Measurements from ENCODE around the gene ZNF664.
"Not testable (repeated sequence)": the region's sequence is repeated elsewhere in the genome, so short reads cannot be mapped to it uniquely, and the experiment has no call there.

Gene ZNF664

DNA sequence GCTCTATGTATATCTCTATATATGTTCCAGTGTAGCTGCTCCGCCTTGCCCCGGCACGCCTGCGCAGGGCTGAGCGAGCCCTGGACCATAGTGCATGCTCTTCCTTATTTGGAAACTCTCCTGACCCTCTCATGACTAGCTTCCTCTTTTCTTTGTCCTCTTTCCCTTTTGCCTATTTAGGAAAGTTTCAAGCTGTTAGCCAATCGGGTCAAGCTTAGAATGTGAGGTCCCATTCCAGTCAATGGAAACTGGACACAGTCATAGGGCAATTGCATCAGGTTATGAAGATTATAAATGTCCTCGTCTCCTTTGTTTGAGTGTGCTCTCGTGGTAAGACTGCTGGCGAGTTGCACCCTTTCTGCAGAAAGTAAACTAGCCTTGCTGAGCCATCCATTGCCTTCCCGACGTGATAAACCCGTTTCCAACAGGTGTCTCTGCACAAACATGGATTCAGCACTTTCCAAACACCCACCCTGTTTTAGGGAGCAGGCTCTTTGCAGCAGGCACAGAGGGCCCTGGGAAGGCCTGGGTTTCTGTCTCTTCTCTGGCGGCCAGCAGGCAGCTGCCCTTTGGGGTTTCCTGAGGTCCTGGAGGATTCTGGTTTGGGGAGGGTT is 31.3 kb upstream of the ZNF664 start:
- no peak for DNase-seq (ENCODE audit: low read depth in 2 of 2)

DNA sequence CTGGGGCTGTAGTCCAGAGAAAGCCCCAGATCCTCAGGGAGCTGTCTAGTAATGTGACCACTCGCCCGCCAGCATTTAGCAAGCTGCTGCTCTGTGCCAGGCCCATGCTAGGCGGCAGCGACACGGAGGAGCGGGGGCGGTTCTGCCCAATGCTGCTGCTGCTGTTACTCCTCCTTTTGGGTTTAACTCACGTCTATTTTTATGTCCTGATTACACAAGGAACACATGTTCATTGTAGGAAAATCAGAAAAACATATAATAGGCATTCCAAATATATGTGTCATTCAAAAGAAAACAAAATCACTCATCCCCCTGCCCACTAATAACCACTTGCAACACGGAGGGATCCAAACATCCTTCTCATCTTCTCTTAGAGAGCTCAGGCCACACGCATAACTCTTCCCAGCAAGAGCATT is 30.8 kb upstream of the ZNF664 start:
- no peak for DNase-seq (ENCODE audit: low read depth in 2 of 2)

DNA sequence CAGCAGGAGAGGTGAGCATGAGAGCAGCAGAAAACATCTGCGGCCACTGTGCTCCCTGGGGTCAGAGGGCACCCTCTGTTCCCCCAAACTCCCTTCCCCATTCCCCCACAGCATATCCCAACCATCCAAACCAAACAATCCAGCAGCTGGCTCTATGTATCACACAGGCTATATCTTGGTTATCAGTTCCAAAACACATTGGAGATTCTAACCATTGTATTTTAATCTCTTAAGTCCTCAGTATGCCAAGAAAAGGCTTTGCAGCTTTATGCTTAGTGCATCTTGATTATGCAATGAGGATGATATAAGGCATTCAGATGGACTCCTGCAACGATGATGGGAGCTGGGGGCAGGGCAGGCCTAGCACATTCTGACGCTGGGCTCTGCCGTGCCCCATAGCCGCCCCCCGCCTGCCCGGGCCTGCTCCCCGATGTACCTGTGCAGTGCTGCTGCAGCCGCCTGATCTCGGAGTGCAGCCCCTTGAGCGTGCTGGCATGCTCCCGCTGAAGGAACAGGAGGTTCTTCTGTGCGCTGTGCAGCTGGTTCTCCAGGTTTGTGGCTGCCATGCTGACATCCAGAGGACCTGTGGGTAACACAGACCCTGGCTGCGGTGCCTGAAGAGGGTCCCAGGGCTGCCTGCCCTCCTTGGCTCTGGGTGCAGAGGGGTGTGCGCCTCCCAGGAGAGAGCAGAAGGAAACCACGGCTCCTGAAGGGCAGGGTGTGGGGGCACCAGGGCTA is 29.9 kb upstream of the ZNF664 start:
- no peak for DNase-seq (ENCODE audit: low read depth in 2 of 2)

DNA sequence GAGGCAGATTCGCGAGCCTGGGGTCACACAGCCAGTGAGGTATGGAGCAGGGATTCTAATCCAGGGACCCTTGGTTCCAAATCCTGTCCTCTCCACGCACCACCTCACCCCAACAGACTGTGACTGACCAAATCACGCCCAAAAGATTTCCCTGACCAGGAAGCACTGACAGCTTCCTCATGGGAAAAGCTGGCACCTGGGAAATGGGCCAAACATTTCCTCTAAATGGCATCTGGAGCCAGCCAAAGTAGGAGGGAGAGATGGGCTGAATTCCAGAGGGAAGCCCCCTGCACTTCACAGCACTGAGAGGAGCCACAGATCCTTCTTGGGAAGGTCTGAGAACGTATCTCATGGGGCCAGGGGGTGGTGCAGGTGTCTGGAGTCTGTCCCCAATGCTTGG is 29.2 kb upstream of the ZNF664 start:
- DNase-seq (ENCODE audit: low read depth in 2 of 2) = no peak

DNA sequence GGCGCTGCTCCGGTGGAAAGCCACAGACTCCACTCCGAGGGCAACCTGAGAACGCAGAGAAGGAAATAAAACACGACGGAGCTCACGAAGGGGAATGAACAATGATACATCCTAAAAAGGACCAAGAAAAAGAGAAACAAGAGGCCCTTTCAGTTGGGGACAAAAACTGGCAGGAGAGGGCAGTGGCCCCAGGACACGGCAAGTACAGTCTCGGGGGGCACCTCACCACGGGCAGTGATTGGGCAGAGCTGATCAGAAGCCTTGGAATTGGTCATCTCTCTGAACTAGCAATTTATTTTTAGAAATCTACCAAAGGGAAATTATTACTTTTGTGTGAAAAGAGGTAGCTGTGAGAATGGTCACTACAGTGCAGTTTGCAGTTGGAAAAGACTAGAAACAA is 28.3 kb upstream of the ZNF664 start:
- no peak for DNase-seq (ENCODE audit: low read depth in 2 of 2)

DNA sequence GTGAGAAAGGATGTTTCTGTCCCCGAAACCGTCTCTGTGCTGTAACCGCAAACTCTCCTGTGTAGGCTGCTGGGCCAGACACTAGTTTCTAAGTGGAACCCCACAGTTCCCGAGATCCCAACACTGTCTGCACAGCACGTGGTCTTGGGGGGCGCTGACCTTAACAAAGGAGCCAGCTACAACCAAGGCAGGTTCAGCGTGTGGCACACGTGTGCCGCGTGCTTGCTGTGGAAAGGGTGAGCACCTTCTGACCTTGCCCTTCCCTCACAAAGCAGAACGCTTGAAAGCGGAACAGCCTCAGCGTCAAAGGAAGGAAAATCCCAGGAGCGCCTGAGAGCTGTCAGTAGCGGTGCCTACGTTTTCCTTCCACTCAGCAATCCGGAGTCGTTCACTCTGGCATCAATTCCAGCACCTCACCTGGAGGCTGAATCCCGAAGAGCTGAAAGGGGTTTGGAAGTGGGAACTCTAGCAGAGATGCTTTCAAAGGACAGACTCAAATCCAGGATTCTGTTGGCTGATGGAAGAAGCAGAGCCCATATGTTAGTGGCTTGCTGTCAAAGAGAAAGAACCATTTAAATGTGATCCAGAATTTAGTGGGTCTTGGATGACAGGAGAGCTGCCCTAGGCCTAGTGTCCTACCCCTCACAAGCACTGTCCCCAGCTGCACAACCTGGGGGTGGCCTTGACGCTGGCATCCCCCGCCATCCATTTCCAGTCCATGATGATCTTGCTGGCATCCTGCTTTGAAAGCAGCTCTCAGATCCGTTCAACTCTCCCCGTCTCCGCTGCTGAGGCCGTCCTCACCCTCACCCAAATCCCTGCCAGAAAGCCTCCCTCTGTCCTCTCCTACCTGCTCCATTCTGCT is 27.5 kb upstream of the ZNF664 start:
- no peak for DNase-seq (ENCODE audit: low read depth in 2 of 2)

DNA sequence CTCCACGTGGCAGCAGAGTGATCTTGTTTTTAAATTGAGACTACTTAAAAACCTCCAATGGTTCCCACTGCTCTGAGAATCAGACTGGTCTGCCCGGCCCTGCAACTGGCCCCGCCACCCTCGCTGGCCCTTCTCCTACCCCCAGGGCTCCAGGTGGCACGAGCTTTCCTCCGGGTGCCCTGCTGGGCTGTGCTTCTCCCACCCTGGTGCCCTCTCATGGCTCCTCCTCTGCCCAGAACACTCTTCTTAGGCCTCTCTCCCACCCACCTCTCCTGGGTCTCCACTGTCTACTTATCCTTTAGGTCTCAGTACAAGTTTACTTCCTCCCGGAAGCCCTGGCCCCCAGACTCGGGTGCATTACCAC is 26.9 kb upstream of the ZNF664 start:
- no peak for DNase-seq (ENCODE audit: low read depth in 2 of 2)

DNA sequence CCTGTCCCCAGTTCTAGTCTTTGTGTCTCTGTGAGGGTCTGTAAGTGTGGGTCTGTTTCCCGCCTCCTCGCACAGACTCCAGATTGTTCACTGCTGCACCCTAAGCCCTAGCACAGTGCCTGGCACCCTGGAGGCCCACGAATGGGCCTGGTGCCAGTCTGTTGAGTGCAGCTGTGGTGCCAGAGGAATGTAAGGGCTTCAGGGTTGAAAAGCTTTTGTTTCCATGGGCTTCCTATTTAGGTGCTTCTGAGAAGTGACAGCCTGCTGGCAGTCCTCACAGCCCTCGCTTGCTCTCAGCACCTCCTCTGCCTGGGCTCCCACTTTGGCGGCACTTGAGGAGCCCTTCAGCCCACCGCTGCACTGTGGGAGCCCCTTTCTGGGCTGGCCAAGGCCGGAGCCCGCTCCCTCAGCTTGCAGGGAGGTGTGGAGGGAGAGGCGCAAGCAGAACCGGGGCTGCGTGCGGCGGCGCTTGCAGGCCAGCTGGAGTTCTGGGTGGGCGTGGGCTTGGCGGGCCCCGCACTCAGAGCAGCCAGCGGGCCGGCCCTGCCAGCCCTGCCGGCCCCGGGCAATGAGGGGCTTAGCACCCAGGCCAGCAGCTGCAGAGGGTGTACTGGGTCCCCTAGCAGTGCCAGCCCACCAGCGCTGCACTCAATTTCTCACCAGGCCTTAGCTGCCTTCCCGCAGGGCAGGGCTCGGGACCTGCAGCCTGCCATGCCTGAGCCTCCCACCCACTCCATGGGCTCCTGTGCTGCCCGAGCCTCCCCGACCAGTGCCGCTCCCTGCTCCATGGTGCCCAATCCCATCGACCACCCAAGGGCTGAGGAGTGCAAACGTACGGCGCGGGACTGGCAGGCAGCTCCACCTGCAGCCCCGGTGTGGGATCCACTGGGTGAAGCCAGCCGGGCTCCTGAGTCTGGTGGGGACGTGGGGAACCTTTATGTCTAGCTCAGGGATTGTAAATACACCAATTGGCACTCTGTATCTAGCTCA is 26.2 kb upstream of the ZNF664 start:
- DNase-seq (ENCODE audit: low read depth in 2 of 2) = not testable (repeated sequence)

DNA sequence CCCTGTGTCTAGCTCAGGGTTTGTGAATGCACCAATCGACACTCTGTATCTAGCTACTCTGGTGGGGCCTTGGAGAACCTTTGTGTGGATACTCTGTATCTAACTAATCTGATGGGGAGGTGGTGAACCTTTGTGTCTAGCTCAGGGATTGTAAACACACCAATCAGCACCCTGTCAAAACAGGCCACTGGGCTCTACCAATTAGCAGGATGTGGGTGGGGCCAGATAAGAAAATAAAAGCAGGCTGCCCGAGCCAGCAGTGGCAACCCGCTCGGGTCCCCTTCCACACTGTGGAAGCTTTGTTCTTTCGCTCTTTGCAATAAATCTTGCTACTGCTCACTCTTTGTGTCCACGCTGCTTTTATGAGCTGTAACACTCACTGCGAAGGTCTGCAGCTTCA is 25.5 kb upstream of the ZNF664 start:
- not testable (repeated sequence) for DNase-seq (ENCODE audit: low read depth in 2 of 2)

DNA sequence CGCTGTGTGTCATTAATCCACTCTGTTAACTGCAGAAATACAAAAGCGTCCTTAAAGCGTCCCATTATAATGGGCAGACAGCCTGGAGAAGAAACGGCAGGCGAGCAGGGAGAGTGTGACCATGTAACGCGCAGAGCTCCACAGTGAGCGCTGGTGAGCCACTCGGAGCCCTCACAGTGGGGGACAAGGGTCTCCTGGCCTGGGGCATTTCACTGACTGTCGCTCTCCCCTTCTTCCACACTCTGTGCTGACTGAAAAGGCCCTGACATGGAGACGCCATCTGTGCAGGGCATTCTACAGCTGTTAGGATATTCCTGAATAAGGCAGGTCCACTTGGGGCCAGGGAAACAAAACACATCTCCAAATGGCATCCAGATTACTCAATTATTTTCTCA is 24.6 kb upstream of the ZNF664 start:
- no peak for DNase-seq (ENCODE audit: low read depth in 2 of 2)

DNA sequence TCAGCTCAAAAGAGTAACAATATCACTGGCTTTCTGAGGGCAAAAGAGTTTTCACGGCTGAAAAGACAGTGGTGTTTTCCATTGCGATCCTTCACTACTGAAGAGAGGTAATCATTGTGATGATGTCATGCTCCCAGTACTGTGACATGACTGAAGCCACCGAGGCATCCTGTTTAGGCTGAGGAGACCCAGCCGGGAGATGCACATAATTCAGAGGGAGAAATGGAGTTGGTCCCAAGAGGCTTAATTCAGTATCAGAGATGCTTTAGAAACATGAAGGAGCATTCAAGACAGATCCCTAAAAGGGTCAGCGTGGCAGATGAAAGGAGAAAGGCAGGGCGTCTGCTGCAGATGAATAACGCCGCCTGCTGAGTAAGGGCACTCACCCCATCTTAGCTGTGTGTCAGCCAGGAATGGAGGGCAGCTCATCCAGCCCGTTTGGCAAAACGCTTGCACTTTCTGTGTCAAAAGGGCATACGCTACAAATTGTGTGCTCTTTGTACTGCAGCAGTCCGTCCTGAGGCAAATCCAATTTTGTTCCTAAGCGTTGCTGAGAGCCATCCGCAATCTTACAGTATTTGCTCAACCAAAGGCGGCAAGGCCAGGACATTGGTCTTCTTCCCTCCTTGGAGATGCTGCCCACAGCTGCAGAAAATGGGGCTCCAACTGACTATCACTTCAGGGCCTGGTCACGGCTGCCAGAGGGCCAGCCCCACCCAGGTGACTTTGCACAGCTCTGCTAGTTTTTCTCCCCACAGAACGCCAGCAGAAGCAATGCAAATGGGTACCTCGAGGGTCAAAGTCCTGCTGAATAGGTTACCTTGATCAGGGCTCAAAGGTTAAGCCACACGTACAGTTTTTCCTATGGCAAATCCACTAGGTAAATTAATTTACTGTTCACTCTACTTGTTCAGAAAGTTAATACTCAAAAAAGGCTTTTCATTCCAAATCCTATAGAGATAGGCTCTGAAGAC is 23.9 kb upstream of the ZNF664 start:
- DNase-seq (ENCODE audit: low read depth in 2 of 2) = no peak

DNA sequence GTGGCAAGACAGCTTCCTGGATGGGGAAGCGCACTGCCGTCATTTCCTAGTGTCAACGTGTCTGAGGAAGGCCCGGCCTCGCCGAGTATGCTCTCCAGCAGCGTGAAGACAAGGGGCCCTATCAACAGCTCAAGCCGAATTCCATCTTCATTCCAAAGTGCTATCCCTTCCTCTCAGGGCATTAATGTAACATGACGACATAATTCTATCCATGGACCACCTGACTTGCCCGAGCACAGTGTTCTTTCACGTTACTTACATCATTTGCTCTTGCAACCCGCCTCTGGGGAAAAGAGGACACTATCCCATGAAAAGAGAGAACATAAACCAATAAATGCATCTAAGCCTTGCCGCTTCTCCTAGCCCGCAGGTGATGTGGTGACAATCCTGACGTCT is 23.2 kb upstream of the ZNF664 start:
- DNase-seq (ENCODE audit: low read depth in 2 of 2) = no peak

DNA sequence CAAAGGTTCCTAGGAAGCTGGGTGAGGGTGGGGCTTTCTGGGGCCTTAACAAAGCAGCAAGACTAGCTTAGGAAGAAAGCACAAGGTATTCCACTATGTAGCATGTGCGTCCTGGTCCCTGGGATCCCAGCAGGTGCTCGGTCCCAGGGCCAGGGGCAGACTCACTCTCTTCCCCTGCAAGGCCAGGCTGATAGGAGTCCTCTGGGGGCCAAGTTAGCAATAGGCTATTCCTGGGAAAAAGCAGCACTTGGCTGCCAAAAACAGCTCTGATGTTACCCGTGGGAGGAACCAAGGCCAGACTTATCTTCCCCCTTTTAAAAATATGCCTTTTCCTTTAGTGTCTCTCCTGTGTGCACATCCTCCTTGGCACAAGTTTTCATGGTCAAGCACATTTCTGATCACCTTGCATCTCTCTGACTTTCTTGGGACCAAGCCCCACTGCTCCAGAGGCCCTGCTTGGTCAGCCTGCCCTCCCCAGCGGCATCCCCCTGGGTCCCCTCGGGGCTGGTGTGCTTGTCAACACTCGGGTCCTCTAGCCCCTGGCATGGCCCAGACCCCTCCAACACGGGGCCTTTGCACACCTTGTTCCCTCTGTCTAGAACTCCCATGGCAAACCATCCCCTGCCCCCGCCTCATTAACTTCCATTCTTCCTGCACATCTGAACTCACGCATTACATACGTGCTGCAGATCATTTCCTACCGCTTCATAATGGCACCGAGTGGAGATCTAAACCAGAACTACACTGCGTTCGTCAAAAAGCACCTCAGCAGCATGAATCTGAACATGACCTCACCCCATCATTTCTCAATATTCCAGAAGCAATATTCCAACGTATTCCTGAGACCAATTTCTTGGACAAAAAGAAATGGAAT is 22.3 kb upstream of the ZNF664 start:
- DNase-seq (ENCODE audit: low read depth in 2 of 2) = no peak

DNA sequence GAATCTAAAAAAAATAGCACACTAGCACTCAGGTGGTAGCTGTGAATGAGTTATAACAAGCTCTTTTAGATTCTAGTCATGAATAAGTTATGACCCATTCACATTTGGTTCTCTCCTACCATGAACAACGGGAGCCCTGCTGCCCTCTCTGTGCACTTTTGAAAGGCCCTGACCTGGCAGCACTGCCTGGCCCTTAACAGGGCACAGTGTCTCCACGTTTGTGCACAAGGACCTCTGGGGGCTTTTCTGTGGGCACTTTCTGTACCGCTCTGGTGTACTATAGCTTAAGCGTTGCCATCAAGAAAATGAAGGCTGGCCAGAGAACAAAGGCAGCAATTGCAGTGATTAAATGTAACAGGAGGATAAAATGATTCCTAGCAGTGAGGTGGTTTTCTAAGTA is 21.5 kb upstream of the ZNF664 start:
- no peak for DNase-seq (ENCODE audit: low read depth in 2 of 2)

DNA sequence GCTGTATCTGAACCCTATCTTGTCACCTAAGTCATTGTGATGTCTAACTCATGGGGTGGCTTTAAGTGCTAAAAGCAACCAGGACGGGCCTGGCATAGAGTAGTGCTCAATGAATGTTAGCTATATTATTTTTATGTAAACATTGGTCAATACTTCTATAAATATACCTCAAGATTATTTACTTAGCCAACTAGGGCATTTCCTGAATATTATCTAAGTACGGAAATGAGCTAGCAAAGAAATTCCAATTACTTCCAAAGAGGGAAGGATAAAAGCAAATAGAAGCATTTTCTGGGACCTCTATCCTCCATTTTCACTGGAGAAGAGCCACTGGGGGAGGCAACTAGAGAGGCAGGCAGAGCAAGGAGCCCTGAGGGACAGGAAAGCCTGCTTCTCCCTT is 21.0 kb upstream of the ZNF664 start:
- no peak for DNase-seq (ENCODE audit: low read depth in 2 of 2)

DNA sequence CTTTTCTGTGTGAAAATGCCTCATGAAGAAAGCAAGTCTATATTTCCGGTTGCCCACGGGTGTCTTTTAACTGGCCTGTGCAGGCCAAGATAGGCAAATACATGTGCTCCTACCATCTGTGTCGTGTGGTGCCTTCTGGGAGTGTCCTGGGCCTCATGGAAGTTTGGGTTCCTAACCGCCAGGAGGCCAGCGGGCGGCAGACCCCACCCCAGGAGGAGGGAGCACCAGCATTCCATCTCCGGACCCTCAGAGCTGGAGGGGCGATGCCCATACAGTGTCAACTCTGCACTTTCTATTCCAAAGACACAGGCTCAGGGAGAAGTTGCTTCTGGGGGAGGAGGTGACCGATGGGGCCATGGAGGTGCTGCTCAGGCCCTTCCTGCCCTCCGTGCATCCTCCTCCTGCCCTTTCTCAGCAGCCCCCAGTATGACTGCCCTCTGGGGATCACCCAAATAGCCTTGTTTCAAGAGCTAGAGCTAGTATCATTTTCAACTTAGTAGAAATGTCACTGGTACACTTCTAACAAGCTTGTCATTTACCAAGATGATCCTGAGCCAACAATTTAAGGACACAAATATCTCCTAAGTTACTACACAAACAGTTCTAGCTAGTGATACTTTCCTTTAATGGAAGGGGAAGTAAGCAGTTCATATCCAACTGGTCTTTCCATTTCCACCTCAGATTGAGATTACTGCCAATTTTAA is 18.2 kb upstream of the ZNF664 start:
- no peak for DNase-seq (ENCODE audit: low read depth in 2 of 2)

DNA sequence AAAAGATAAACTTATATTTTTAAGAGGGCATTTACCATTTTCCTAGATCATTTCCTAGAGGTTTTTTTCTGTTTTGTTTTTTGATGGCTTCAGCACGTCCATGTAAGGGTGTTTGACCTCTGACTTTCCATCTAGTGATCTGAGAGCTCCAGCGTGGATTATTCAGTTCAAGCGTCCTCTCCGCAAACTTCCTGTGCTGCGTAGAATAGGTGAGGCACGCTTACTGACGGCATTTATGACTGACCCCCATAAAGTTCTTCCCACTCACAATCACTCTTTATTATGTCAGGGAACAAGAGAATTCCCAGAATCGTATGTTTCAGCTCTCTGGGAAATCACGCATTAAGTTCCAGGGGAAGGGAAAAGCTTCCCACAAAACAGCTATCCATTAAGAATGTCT is 16.8 kb upstream of the ZNF664 start:
- DNase-seq (ENCODE audit: low read depth in 2 of 2) = no peak

DNA sequence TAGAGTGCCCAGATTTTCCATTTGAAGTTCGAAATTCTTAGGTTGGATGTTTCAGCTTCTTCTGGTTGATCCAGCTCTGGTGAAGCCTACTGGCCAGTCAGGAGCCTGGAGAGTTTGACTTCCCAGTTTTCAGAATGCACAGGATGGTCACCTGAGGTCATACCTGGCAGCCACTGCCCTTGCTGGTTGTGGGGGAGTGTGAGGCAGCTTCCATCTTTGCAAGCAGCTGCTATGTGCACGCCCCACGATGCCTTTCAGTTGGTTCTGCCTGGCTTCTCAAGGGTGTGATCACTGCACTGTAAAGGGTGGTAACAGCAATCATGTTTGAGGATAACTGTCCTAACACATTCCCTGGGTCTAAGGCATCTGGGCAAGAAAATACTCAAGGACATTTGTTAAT is 15.8 kb upstream of the ZNF664 start:
- no peak for DNase-seq (ENCODE audit: low read depth in 2 of 2)

DNA sequence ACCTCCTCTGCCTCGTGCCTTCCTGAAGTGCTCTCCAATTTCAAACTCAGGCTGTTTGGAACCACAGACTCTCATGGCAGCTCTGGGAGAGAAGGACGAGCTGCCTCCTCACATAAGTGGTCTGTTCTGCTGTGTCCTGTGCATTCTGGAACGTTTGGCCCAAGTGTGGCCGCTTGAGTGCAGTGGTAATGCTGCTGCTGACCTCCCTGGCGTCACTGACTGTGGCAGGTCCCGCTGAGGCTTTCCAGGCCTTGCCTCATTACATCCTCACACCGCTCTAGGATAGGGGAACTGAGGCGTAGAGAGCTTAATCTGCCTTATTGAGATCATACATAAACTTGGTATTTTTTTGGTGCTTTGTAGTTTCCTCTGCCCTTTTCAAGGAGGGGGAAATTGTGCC is 14.6 kb upstream of the ZNF664 start:
- DNase-seq (ENCODE audit: low read depth in 2 of 2) = no peak
